ENCODE results near the gene FSTL1. TPM values are rescaled to one million over a fixed set of nuclear protein-coding genes. Genes with fewer than 3 reads are reported as not detected.

The FSTL1 gene
- total RNA-seq, 1 donor from 2014 or later, result 243 TPM

DNA sequence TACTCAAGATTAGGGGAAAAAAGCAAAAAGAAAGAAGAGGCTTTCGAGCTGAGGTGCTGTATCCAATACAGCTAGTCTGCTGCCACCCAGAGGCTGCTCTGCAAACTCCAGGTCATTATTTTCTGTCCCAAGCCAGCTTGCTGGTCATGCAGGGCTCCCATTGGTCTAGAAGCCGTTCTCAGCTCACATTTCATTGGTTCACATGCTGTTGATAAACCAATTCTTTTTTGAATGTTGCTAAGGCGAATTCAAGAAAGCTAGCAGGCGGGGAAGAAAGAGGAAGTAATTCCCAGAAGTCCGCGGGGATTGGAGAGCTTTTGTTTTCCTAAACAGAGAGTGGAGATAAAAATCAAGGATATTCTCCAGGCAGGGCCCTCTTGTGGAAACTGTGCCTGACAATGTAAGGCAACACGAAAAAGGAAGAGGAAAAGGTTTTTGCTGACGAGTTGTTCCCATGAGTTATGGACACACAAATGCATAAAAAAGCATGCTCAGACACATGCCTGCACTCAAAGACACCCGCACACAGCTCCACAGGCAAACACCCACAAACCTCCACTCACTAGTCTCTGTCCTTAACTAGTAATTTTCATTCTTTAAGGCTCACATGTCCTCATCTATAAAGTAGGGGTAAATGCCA is 33.4 kb downstream of the FSTL1 start:
- intact Hi-C loops (cut with micrococcal nuclease), result loop anchor here (5.0 to 10.0 kb wide), 2 partner anchors 170 to 377 kb away; no protein-coding TSS in a partner anchor
- H3K4me1 ChIP-seq, result peaks cover 86% of the 10 kb centered on the region
- peaks cover 13% of the 10 kb centered on the region for H3K36me3 ChIP-seq
- H3K4me3 ChIP-seq, result peak overlapping the region; percentile 52
- H3K27me3 ChIP-seq (ENCODE audit: low read depth), result no peaks in the 10 kb centered on the region
- TF ChIP-seq, protein P1, sequence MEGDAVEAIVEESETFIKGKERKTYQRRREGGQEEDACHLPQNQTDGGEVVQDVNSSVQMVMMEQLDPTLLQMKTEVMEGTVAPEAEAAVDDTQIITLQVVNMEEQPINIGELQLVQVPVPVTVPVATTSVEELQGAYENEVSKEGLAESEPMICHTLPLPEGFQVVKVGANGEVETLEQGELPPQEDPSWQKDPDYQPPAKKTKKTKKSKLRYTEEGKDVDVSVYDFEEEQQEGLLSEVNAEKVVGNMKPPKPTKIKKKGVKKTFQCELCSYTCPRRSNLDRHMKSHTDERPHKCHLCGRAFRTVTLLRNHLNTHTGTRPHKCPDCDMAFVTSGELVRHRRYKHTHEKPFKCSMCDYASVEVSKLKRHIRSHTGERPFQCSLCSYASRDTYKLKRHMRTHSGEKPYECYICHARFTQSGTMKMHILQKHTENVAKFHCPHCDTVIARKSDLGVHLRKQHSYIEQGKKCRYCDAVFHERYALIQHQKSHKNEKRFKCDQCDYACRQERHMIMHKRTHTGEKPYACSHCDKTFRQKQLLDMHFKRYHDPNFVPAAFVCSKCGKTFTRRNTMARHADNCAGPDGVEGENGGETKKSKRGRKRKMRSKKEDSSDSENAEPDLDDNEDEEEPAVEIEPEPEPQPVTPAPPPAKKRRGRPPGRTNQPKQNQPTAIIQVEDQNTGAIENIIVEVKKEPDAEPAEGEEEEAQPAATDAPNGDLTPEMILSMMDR (IDR thresholded peaks at IDR 0.05; ENCODE audit: borderline replicate concordance), result peak; percentile 96
- no peaks in the 10 kb centered on the region for H3K9me3 ChIP-seq (replicated peaks)
- peak overlapping the region; percentile 90 for H3K27ac ChIP-seq (replicated peaks)
- DNase-seq, result peak; percentile 89

DNA sequence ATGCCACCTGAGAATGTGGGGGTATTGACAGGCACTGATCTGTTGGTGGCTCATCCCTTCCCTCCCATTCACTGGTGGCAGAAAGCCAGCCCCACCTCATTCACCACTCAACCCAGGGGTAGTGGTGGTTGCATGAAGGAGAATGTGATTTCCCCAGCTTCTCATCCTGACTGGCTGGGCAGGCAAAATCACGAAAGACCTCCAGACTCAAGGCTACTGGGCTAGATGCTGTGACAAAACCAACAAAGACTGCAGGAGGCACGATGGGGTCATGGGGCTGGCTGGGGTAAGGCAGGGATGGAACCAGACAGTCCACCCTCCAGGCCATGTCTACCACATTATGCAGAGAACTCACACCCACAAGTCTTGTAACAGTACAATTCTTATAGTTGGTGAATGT is 33.9 kb downstream of the FSTL1 start:
- H3K27me3 ChIP-seq (ENCODE audit: low read depth), result no peaks in the 10 kb centered on the region
- H3K36me3 ChIP-seq, result peaks cover 18% of the 10 kb centered on the region
- peaks cover 86% of the 10 kb centered on the region for H3K4me1 ChIP-seq
- TF ChIP-seq, protein P1 (IDR thresholded peaks at IDR 0.05; ENCODE audit: borderline replicate concordance), result no peak
- H3K9me3 ChIP-seq (replicated peaks), result no peaks in the 10 kb centered on the region
- H3K27ac ChIP-seq (replicated peaks), result peak overlapping the region; percentile 90
- peak overlapping the region; percentile 52 for H3K4me3 ChIP-seq
- no peak for DNase-seq
- intact Hi-C loops (cut with micrococcal nuclease), result loop anchor here (5.0 to 10.0 kb wide), 2 partner anchors 170 to 378 kb away; no protein-coding TSS in a partner anchor

DNA sequence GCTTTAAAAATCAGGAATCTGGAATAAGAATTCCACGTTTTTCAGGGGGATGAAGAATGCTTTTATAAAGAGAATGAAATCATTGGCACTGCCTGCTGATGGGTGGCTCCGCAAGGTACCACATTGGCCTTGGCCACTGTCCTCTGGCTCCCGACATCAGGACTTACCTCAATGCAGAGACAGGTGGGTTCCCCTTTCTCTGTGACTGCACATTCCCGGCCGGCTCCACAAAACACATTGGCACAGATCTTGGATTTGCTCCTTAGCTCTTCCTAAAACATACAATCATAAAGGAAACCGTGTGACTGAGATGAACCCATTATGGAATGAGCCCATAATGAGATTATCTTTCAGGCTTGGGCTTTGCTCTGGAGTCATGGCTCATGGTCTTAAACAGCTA is 35.0 kb downstream of the FSTL1 start:
- no peak for DNase-seq
- H3K27ac ChIP-seq (replicated peaks), result peak overlapping the region; percentile 90
- H3K9me3 ChIP-seq (replicated peaks), result no peaks in the 10 kb centered on the region
- peaks cover 86% of the 10 kb centered on the region for H3K4me1 ChIP-seq
- no peak overlapping the region for H3K4me3 ChIP-seq
- H3K36me3 ChIP-seq, result peaks cover 29% of the 10 kb centered on the region
- TF ChIP-seq, protein P1 (IDR thresholded peaks at IDR 0.05; ENCODE audit: borderline replicate concordance), result no peak
- H3K27me3 ChIP-seq (ENCODE audit: low read depth), result no peaks in the 10 kb centered on the region
- intact Hi-C loops (cut with micrococcal nuclease), result loop anchor here (5.0 to 10.0 kb wide), 2 partner anchors 168 to 379 kb away; no protein-coding TSS in a partner anchor

DNA sequence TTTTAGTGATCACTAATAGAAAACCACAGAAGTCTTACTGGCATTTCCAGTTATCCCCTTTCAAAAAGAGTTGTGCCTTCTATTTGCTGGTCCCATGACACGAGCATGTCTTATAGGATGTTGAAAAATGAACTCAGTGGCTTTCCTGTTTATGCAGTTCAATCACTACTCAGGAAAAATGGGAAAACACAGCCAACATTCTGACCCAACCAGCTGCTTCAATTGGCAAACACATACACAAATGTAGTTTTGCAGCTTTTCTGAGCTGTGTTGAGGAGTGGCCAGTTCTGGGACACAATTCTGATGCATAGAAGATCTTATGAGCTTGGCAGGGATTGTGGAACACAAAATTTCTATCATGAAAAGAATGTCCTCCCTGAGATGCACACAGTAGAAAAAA is 40.3 kb downstream of the FSTL1 start:
- Histone ChIP-seq H3K9me3 (replicated peaks) (no peaks in the 10 kb centered on the region), H3K27ac (replicated peaks) (peak overlapping the region; percentile 54), H3K27me3 (ENCODE audit: low read depth) (no peaks in the 10 kb centered on the region), H3K4me1 (peaks cover 84% of the 10 kb centered on the region), H3K4me3 (no peak overlapping the region), H3K36me3 (peaks cover 78% of the 10 kb centered on the region)
- DNase-seq, result no peak
- intact Hi-C loops (cut with micrococcal nuclease), result loop anchor here (10.0 kb wide), 1 partner anchor 384 kb away; no protein-coding TSS in a partner anchor
- TF ChIP-seq, protein P1 (IDR thresholded peaks at IDR 0.05; ENCODE audit: borderline replicate concordance), result no peak

DNA sequence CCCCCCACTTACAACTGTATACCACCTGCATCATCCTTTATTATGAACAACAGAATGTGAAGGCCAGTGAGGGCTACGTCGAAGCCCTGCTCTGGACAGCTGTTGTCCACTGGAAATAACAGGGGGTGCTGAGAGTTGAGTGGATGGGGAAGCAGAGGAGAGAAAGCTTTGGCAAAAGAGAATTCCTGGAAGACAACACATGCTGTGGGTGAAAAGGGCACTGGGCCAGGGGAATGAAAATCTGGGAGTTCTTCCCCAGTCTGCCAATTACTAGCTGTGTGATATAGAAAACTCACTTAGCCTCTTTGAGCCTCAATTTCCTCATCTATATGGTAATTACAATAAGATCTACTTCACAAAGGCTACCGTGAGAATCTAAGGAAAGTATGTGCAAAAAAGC is 40.7 kb downstream of the FSTL1 start:
- H3K9me3 ChIP-seq (replicated peaks), result no peaks in the 10 kb centered on the region
- TF ChIP-seq, protein P1 (IDR thresholded peaks at IDR 0.05; ENCODE audit: borderline replicate concordance), result no peak
- H3K27me3 ChIP-seq (ENCODE audit: low read depth), result no peaks in the 10 kb centered on the region
- DNase-seq, result no peak
- peak overlapping the region; percentile 51 for H3K27ac ChIP-seq (replicated peaks)
- intact Hi-C loops (cut with micrococcal nuclease), result loop anchor here (10.0 kb wide), 1 partner anchor 385 kb away; no protein-coding TSS in a partner anchor
- no peak overlapping the region for H3K4me3 ChIP-seq
- peaks cover 81% of the 10 kb centered on the region for H3K36me3 ChIP-seq
- H3K4me1 ChIP-seq, result peaks cover 82% of the 10 kb centered on the region
